SKM-1 (cell line): Measurements from ENCODE around the gene FMN2.
"Not testable (repeated sequence)": the region's sequence is repeated elsewhere in the genome, so short reads cannot be mapped to it uniquely, and the experiment has no call there.

Experiments used
- DNase-seq: peaks from one replicate; lab custom pipeline; 2025; ENCODE audit not compliant: unreplicated experiment; lab: John Stamatoyannopoulos, UW

FMN2 gene

DNA sequence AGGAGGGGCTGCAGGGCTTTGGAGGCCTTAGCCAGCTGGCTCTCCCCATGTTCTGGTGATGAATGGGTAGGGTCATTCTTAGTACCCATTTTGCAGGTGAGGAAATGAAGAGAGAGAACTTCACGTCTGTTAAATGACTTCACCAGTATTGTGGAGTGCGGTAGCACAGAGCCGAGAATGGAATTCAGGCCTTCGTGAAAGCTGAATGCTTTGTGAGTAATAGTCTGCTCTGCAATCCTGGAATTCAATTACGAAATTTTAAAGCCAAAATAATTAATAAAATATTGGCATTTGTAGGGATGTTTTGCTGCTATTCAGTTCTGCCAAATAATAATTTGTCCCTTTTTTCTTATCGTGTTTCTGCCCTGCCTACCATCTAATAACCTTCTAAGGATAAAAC is 322.6 kb downstream of the FMN2 start:
- no peak for DNase-seq

DNA sequence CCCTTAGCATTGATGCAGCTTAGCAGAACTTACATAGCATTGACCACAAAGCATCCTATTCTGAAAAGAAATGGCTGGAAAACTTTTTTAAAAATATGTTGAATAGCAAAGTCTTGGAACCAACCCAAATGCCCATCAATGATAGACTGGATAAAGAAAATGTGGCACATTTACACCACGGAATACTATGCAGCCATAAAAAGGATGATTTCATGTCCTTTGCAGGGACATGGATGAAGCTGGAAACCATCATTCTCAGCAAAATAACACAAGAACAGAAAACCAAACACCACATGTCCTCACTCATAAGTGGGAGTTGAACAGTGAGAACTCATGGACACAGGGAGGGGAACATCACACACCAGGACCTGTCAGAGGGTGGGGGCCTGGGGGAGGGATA is 323.3 kb downstream of the FMN2 start:
- DNase-seq: not testable (repeated sequence)

DNA sequence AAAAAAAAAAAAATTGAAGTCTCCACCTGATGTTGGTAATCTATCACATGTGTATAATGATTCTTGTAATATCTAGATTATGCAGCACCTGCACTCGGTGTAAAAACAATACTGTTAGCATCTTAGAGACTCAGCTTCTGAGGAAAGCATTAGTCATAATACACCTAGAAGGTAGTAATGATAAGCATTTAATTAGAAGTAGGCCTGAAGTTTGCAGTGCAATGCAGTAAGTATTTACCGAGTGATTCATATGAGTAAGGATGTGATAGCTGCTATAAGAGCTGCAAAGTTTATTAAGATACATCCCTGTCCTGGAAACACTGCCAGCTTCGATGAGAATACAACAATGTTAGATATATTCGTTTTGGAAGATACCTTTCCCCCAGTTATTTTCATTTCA is 323.8 kb downstream of the FMN2 start:
- no peak for DNase-seq

DNA sequence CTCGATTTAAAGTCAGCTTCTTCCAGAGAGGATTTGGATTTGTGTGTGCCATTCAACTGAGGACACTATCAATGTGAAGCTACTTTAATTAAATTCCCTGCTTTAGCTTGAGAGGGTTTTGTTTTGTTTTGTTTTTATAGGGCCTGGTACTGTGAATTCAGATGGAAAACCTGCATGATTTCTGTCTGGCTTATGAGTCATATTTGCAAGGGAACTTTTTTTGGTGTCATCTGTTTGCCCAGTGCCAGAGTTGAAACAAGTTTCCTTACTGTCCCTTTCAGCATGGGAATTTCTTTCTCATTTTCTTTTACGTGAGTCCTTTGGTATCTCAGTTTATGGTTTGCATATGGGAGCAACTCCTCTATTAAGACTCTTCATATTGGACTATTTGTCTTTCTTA is 325.6 kb downstream of the FMN2 start:
- no peak for DNase-seq

DNA sequence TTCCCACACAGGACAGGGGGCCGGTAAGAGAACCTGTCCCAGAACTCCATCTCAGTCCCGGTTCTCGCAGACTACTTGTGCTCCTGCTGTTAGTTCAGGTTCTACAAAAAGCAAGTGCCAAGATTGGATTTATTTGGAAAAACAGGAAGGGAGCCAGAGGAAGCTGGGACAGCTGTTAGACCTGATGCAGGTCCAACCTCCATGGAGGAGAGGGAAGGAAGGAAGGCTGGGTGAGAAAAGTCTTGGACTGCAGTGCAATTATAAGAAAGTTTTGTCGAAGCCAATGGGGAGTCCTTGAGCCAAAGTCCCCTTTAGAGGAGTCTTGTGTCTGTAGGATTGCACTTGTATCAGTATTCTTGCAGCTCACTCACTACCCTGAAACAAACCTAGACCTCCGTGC is 329.1 kb downstream of the FMN2 start:
- no peak for DNase-seq

DNA sequence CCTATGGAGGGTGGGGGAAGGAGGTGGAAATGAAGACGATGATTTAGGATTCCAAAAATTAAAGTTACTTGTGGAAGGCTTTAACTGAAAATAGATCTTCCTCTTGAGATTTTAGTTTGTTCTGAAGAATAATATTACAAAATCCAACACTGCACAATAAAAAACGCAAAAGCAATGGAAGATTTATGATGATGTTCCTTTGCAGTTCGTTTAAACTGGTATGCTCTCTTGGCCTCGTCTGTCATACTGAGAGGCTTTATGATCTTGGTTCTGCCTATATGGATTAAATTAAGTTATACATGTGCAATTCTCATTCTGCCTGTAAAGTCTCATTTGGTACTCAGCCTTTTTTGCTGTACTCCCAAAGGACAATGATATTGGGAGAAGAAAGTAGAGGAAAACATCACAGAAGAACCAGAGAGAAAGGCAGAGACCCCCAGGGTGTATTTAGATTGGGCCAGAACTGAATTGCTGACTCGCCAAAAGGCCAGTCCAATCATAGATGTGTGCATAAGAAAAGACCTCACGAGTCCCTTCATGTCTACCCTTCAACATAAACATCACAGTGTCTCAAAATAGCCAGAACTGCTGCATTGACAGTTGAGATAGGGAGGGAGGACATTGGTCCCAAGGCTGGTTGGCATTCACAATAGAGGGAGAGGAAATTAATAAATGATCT is 331.7 kb downstream of the FMN2 start:
- no peak for DNase-seq

DNA sequence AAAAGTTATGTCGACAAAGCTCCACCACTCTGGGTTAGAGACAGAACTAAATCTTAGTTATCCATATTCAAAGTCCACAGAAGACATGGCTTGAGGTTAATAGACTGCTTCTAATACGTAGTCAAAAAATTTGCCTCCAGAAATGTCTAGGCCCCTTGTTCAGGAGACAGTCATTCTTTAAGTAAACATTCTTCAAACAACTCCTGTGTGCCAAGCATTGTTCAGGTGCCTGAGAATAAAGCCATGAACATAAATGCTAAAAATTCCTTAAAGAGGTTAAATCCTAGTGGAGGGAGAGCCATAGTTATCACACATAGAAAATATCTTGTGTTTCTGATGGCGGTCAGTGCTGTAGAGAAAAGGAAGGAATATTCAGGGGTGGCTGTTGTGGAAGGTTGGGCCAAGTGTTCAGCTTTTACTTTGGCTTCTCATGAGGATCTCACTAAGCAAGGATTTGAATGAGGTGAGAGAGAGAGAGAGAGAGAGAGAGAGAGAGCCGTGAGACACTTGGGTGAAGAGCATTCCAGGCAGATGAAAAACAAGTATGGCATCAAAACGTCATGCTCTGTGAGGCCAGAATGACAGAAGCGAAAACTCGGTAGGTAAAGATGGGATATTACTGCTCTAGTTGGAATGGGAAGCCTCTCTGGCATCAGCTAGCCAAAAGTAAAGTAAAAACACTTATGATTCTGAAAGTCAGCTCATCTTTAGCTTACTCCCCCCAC is 333.2 kb downstream of the FMN2 start:
- no peak for DNase-seq

DNA sequence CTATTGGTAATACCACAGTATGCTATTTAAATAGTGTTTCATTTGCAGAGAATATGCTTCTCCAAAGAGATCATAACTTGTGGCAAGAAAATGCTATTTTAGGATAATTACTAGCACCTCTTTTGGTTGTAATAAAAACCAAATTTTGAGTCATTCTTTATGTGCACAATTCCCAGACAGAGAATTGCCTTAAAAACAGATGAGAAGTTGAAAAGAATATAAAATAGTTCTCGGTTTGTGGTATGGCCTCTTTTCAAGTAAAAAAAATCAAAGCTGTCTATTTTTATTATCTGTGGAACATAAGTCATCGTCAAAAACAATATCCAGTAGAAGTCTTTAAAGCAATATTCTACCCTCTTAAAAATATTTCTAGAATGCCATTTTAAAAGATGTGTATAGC is 334.4 kb downstream of the FMN2 start:
- no peak for DNase-seq

DNA sequence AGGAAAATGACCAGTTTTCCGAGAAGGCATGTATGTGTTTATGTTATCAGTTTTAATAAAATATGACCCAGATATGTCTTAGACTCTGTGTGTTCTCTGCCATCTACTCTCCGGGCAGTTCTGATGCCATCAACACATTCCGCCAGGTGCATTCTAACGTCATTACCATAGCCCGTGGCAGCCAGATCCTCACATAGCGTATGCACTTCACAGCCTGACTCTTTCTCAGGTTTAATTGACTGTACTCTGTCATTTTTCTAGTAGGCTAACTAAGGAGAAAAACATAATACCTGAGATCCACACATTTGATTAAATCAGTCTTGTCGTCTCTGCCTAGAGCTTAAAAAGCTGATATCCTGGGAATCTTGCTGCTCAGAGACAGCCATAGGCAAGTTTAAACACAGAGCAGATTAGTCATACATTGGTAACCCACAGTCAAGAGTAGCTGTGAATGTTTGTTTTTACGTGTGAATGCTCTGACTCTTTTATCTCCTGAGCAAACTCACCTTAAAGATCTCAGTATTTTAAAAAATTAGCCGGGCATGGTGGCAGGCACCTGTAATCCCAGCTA is 344.4 kb downstream of the FMN2 start:
- no peak for DNase-seq

DNA sequence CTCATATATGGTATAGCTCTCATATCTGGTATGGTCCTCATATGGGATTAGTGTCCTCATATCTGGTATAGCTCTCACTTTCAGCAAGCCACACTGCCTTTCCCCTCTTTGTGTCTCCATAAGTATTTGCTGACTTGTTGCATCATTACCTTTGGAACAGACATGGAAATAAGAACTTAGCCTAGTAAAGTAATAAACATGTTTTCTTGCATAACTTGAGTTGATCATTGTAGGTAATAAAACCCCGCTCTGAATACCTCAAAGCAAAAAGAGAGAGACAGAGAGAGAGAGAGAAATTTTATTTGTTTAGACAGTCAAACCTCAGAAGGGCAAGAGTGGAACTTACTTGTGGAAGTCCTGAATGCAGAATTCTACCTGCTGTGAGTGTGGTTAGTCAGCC is 350.0 kb downstream of the FMN2 start:
- no peak for DNase-seq

DNA sequence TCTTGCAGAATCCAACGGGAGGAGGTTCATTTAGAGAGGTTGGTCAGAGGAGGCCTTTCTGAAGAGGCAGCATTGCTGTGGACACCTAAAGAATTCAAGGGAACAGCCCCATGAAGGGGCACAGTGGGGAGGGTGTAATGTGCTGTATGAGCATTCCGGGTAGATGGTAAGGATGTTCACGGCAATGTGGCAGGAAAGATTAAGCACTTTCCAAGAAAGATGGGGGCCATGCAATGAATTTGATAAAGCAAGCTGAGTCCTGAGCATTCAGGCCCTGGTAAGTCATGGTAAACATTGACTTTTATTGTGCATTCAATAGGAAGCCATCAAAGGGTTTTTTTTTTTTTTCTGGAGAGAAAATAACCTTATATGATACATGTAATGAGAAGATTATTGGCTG is 353.7 kb downstream of the FMN2 start:
- DNase-seq: no peak

DNA sequence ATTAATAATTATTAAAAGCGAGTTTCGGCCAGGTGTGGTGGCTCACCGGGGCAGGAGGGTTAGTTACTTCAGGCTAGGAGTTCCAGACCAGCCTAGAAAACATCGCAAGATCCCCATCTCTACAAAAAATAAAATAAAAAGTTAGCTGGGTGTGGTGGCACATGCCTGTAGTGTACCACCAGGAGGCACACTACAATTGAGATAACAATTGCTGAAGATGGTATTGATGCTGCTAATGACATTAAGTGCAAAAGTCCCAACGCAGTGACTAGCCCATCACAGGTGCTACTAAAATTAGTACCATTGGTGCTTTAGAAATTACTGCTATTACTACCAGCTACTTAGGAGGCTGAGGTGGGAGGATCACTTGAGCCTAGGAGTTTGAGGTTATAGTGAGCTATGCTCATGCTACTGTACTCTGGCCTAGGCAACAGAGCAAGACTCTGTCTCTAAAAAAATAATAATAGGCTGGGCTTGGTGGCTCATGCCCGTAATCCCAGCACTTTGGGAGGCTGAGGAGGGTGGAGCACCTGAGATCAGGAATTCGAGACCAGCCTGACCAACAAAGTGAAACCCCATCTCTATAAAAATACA is 363.6 kb downstream of the FMN2 start:
- DNase-seq: no peak

DNA sequence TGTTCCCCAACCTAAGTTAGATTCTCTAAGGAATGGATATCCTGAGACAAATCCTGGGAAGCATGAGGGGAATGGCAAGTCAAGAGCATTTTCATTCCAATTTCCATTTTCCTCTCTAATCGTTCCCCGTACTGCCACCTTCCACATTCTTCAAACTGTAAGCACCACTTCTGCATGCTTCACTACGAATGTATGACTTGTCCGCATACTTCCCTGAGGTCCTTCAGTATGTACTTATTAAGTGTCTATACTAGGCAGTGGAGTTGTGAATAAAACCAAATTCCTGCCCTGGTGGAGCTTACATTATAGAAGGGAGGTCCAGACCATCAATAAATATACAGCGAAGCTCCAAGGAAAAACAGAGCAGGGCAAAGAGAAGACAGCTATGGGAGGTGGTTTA is 365.5 kb downstream of the FMN2 start:
- no peak for DNase-seq

DNA sequence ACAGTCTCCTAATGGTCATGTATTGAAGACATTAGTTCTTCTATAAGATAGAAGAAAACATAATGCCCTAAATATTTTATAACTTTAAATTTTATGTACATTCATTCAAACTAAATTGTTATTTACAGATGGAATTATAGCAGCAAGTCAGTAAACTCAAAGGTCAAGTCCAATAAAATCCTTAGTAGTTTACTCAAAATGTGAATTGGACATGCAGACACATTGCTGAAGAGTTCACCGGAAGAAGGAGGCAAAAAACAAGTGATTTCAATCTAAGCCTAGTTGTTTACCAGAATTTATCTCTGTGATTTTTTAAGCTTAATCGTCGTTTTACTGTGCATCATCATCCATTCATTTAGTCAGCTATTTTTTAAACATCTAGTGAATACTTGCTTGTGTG is 370.6 kb downstream of the FMN2 start:
- no peak for DNase-seq

DNA sequence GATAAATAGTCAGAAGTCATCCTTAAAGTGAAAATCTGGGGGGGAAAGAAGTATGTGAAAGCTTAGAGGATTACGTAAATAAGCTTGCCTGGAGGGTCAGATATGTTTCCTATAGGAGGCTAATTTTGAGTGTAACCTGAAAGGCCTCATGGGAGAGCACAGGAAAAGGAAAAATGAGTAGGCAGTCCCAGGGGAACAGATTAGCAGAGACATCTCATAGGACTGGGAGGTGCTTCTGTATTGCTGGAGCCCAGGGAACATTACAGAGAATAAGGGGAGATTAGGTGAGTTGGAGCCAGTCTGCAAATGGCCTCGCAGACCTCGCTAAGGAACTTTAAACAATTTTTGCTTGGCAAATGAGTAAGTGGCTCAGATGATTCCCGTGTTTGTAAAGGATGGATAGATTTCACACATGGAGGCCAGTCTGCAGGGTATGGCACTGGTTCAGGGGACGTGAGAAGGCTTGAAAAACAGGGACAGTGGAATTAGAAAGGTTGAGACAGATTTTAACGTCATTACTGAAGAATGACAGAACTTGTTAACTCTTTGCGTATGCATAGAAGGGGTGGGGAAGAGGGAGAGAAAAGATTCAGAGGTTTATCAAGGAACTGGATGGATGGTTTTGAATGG is 371.2 kb downstream of the FMN2 start:
- DNase-seq: no peak

DNA sequence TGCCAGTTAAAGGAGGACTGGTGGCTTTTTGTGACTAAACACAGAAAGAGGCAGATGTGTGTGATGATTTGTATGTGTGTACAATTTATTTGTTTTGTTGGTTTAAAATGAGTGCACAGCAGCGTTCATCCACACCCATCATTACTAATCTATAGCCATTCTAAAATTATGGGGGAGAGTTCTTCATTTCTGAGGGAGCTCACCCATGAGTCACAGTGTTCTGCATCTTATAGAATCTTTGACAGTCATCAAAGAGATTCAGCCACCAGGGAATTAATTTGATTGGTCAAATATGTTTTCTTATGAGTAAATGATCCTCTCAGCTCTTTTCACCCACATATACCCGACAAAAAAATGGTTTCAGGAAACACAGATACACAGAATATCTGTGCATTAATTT is 372.4 kb downstream of the FMN2 start:
- no peak for DNase-seq

DNA sequence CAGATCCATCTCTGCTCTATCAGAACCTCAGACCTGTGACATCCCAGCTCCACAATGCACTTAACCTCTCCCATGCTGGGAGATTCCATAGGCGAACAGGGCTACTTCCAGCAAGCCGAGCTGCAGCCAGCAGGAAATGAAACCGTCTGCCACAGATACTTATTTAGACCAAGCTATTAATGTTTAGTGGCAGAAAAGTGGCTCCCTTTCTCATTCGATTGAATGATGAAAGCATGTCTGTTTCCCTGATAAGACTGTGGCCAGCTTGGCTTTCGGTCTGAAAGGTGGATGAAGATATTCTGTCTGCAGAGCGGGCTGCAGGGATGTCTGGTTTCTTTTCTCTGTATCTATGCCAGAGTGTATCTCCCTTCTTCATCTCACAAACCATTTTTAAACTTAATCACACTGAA is 373.9 kb downstream of the FMN2 start:
- DNase-seq: no peak

DNA sequence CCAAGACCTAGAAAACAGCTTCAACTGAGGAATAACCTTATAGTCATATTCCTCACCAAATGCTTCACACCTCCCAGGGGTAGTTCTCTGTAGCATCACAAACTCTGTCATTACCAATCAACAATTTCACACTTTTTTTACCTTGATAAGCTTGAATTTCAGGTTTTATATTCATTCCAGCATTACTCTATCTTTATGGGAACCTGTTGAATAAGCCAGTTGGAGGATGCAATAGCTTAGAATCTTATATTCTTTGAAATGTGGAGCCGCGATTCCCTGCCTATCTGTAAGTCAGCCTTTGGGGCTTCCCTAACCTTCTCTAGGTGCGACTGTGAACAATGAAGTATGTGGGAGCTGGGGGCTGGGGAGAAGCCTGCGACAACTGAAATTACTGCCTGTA is 374.8 kb downstream of the FMN2 start:
- DNase-seq: no peak

DNA sequence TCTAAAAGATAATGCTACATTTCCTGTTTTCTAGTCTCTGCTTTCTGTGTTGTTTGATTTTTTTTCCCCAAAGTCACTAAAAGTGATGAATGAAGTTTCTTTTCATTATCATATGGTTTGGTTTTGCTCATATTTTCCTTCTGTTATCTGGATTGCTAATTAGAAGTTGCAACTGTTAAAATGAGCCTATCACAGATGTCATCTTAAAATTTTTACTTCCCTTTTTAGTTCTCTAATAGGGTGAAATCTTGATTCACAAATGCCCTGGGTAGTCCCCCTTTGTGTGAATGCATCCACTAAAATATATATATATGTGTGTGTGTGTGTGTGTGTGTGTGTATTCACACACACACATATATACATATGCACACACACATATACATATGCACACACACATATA is 376.2 kb downstream of the FMN2 start:
- DNase-seq: no peak

DNA sequence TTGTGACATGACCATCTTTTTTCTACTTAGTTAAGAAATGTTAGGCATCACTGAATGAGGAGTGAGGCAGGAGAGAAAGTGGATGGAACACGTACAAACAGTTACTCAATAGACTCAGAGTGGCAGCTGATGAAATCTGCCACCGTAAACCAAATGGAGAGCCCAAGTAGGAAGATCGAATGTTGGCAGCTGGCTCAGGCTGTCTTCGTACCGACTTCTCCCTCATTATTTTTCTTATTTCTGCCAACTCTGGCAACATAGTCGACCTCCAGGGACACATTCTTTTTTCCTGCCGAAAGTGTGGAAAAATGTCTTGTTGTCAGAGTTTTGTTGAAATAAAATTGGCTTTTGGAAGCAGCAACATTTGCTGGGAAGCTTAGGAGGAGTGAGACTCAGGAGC is 377.0 kb downstream of the FMN2 start:
- no peak for DNase-seq

DNA sequence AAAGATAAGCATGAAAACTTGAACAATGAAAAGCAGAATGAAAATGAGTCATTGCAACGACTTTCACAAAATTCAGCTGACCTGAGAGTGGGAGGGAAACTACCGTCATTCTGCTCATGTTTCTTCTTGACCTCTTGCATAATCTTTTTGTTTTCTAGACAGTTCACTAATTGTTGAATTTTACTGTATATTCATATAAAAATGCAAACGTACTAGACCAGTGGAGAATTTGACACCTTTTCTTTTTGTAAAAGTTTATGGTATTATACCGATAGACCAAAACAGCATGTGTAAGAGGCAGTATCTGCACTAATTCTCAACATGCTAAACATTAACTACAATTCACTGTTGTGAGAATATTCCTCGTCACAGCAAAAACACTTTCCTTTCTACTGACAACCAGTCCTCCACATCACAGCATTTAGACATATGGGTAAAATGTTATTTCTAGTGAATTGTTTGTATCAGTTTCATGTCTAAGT is 382.5 kb downstream of the FMN2 start:
- no peak for DNase-seq

DNA sequence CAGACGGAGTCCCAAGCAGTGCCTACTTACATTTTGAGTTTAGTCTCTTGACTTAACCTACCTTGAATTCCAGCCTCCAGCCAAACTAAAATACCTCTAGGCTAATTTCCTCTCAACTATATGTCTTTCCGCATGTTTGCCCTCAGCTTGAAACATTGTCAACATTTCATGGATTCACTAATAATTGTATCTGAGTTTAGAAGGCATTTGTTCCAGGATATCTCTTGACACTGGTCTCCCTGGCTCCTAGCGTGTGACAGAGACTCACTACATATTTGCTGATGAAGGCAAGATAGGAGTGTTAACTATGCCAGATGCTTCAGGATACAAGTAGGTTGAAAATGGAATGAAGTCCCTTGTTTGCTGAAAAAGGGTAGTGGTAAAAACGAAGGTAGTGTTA is 384.1 kb downstream of the FMN2 start:
- no peak for DNase-seq
